Measurements from ENCODE around the gene ENTPD6.

DNA sequence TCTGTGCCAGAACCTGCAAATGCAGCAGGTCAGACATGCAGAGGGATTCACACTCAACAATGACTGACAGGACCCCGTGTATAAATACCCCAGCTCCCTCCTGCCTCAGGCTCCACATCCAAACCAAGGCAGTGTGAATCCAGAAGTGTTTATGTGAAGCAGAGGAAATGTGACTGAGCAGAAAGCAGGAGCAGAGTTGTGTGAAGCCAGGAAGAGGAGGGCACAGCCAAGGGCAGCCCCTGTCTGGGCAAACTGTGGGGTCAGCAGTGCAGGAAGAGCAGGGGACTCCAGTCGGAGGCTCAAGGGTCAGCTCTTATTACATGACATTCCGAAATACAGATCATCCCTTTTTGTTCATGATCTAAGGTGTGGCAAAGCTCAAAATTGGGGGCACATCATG, 19.3 kb upstream of the ENTPD6 start:
- TF ChIP-seq CTCF (IDR thresholded peaks at IDR 0.05) (no peak), POLR2A (IDR thresholded peaks at IDR 0.05) (no peak)

Data from right lobe of liver (tissue), 4 donors.